Measurements from ENCODE around the gene HECTD3. TPM values are rescaled to one million over a fixed set of nuclear protein-coding genes. Genes with fewer than 3 reads are reported as not detected.

HECTD3 gene
- total RNA-seq, 1 experiment from 2014 or later, result 18.6 TPM

- no peaks in the 10 kb centered on the region for H3K4me1 ChIP-seq (replicated peaks; ENCODE audit: insufficient read depth)
- no peaks in the 10 kb centered on the region for H4K20me1 ChIP-seq (ENCODE audit: insufficient read depth)
- H3K4me3 ChIP-seq, result no peak overlapping the region
- no peaks in the 10 kb centered on the region for H3K79me2 ChIP-seq (ENCODE audit: low read depth)
- no peak overlapping the region for H3K4me2 ChIP-seq
- TF ChIP-seq EZH2 (IDR thresholded peaks at IDR 0.05; ENCODE audit: low read depth) (no peak), CTCF (conservative IDR thresholded peaks at IDR 0.05) (no peak)
- H3K27me3 ChIP-seq (ENCODE audit: insufficient read depth, low read depth), result no peaks in the 10 kb centered on the region
- ChIA-PET CTCF (no interaction called here), POLR2A (ENCODE audit: unreplicated experiment) (no interaction called here)
- no peaks in the 10 kb centered on the region for H3F3A ChIP-seq (ENCODE audit: insufficient read depth, low read depth)
- H3K36me3 ChIP-seq (ENCODE audit: low read depth), result no peaks in the 10 kb centered on the region
- intact Hi-C loops (cut with micrococcal nuclease; ENCODE audit: unreplicated experiment), result no loop called here
- BruUV-seq (replicated peaks), result no TSS peak
- no peaks in the 10 kb centered on the region for H3K9me2 ChIP-seq (ENCODE audit: insufficient read depth)
- H3K27ac ChIP-seq, result no peak overlapping the region
- no peak for DNase-seq
- no peaks in the 10 kb centered on the region for H3K9me3 ChIP-seq (ENCODE audit: insufficient read depth, low read depth)
- H2AFZ ChIP-seq, result no peak overlapping the region
Observed at GRCh38 chr1:45001011-45001481, 10.1 kb downstream of the HECTD3 start.

- H3K79me2 ChIP-seq (ENCODE audit: low read depth), result no peaks in the 10 kb centered on the region
- no peaks in the 10 kb centered on the region for H3K27me3 ChIP-seq (ENCODE audit: insufficient read depth, low read depth)
- no peaks in the 10 kb centered on the region for H4K20me1 ChIP-seq (ENCODE audit: insufficient read depth)
- no peak for TF ChIP-seq CTCF (conservative IDR thresholded peaks at IDR 0.05)
- TF ChIP-seq EZH2 (IDR thresholded peaks at IDR 0.05; ENCODE audit: low read depth), result no peak
- H3K4me3 ChIP-seq, result no peak overlapping the region
- no TSS peak for BruUV-seq (replicated peaks)
- no peak for DNase-seq
- ChIA-PET CTCF (interaction anchor here (0.5 kb wide), 1 partner anchor 11 kb away, joined by 3 read pairs; no protein-coding TSS in a partner anchor), POLR2A (ENCODE audit: unreplicated experiment) (interaction anchor here (0.6 kb wide), 1 partner anchor 1297 kb away, joined by 3 read pairs; no protein-coding TSS in a partner anchor)
- intact Hi-C loops (cut with micrococcal nuclease; ENCODE audit: unreplicated experiment), result no loop called here
- H3K36me3 ChIP-seq (ENCODE audit: low read depth), result no peaks in the 10 kb centered on the region
- no peak overlapping the region for H2AFZ ChIP-seq
- no peak overlapping the region for H3K27ac ChIP-seq
- no peaks in the 10 kb centered on the region for H3F3A ChIP-seq (ENCODE audit: insufficient read depth, low read depth)
- no peaks in the 10 kb centered on the region for H3K4me1 ChIP-seq (replicated peaks; ENCODE audit: insufficient read depth)
- H3K9me3 ChIP-seq (ENCODE audit: insufficient read depth, low read depth), result no peaks in the 10 kb centered on the region
- H3K4me2 ChIP-seq, result no peak overlapping the region
- no peaks in the 10 kb centered on the region for H3K9me2 ChIP-seq (ENCODE audit: insufficient read depth)
Observed at GRCh38 chr1:44999232-44999631, 11.9 kb downstream of the HECTD3 start.

- H3F3A ChIP-seq (ENCODE audit: insufficient read depth, low read depth), result no peaks in the 10 kb centered on the region
- no peaks in the 10 kb centered on the region for H4K20me1 ChIP-seq (ENCODE audit: insufficient read depth)
- BruUV-seq (replicated peaks), result no TSS peak
- no peaks in the 10 kb centered on the region for H3K79me2 ChIP-seq (ENCODE audit: low read depth)
- no peaks in the 10 kb centered on the region for H3K27me3 ChIP-seq (ENCODE audit: insufficient read depth, low read depth)
- H3K27ac ChIP-seq, result no peak overlapping the region
- no peaks in the 10 kb centered on the region for H3K36me3 ChIP-seq (ENCODE audit: low read depth)
- DNase-seq, result no peak
- intact Hi-C loops (cut with micrococcal nuclease; ENCODE audit: unreplicated experiment), result no loop called here
- no peak overlapping the region for H3K4me3 ChIP-seq
- POLR2A ChIA-PET (ENCODE audit: unreplicated experiment), result interaction anchor here (0.6 kb wide), 1 partner anchor 263 kb away, joined by 38 read pairs; no protein-coding TSS in a partner anchor
- H3K4me1 ChIP-seq (replicated peaks; ENCODE audit: insufficient read depth), result no peaks in the 10 kb centered on the region
- no peak for TF ChIP-seq EZH2 (IDR thresholded peaks at IDR 0.05; ENCODE audit: low read depth)
- H3K9me3 ChIP-seq (ENCODE audit: insufficient read depth, low read depth), result no peaks in the 10 kb centered on the region
- CTCF ChIA-PET, result no interaction called here
- no peak overlapping the region for H2AFZ ChIP-seq
- no peak overlapping the region for H3K4me2 ChIP-seq
- no peaks in the 10 kb centered on the region for H3K9me2 ChIP-seq (ENCODE audit: insufficient read depth)
Observed at GRCh38 chr1:44995467-44996238, 15.5 kb downstream of the HECTD3 start.
